Neural cell (in vitro differentiated cells): ENCODE measurements around the gene PDE10A.

Experiments
- POLR2AphosphoS5 ChIP-seq: IDR thresholded peaks from 2 replicates; pipeline ENCODE4 v1.6.1; 2012
- RAD21 ChIP-seq: fragments of 450-650 bp; conservative IDR thresholded peaks from 2 replicates; pipeline ENCODE4 v1.6.1; 2014; ENCODE audit warnings: antibody characterized with exemption, mild to moderate bottlenecking, moderate library complexity
- TF ChIP-seq, protein P1 (sequence below): fragments of 450-650 bp; IDR thresholded peaks from 2 replicates; pipeline ENCODE4 v1.5.1; 2014; ENCODE audit warnings: antibody characterized with exemption, mild to moderate bottlenecking, moderate library complexity; ENCODE audit not compliant: poor library complexity, severe bottlenecking
- TF ChIP-seq, protein P2 (sequence below): IDR thresholded peaks from 2 replicates; pipeline ENCODE4 v1.6.1; 2012; ENCODE audit warnings: borderline replicate concordance

DNA sequence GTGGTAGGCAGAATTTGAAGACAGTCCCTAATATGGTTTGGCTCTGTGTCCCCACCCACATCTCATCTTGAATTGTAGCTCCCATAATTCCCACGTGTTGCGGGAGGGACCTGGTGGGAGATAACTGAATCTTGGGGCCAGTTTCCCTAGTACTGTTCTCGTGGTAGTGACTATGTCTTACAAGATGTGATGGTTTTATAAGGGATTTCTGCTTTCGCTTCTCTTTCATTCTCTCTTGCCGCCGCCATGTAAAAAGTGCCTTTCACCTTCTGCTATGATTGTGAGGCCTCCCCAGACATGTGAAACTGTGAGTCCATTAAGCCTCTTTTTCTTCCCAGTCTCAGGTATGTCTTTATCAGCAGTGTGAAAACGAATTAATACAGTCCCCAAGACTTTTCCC, 103.4 kb downstream of the PDE10A start:
- TF ChIP-seq, protein P1, sequence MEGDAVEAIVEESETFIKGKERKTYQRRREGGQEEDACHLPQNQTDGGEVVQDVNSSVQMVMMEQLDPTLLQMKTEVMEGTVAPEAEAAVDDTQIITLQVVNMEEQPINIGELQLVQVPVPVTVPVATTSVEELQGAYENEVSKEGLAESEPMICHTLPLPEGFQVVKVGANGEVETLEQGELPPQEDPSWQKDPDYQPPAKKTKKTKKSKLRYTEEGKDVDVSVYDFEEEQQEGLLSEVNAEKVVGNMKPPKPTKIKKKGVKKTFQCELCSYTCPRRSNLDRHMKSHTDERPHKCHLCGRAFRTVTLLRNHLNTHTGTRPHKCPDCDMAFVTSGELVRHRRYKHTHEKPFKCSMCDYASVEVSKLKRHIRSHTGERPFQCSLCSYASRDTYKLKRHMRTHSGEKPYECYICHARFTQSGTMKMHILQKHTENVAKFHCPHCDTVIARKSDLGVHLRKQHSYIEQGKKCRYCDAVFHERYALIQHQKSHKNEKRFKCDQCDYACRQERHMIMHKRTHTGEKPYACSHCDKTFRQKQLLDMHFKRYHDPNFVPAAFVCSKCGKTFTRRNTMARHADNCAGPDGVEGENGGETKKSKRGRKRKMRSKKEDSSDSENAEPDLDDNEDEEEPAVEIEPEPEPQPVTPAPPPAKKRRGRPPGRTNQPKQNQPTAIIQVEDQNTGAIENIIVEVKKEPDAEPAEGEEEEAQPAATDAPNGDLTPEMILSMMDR: no peak
- TF ChIP-seq POLR2AphosphoS5: no peak
- TF ChIP-seq, protein P2, sequence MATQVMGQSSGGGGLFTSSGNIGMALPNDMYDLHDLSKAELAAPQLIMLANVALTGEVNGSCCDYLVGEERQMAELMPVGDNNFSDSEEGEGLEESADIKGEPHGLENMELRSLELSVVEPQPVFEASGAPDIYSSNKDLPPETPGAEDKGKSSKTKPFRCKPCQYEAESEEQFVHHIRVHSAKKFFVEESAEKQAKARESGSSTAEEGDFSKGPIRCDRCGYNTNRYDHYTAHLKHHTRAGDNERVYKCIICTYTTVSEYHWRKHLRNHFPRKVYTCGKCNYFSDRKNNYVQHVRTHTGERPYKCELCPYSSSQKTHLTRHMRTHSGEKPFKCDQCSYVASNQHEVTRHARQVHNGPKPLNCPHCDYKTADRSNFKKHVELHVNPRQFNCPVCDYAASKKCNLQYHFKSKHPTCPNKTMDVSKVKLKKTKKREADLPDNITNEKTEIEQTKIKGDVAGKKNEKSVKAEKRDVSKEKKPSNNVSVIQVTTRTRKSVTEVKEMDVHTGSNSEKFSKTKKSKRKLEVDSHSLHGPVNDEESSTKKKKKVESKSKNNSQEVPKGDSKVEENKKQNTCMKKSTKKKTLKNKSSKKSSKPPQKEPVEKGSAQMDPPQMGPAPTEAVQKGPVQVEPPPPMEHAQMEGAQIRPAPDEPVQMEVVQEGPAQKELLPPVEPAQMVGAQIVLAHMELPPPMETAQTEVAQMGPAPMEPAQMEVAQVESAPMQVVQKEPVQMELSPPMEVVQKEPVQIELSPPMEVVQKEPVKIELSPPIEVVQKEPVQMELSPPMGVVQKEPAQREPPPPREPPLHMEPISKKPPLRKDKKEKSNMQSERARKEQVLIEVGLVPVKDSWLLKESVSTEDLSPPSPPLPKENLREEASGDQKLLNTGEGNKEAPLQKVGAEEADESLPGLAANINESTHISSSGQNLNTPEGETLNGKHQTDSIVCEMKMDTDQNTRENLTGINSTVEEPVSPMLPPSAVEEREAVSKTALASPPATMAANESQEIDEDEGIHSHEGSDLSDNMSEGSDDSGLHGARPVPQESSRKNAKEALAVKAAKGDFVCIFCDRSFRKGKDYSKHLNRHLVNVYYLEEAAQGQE: no peak
- no peak for TF ChIP-seq RAD21
